ENCODE measurements around the gene STK17A.

GRCh38 chr7:43669286-43670081, 86.6 kb downstream of the STK17A start:
- TF ChIP-seq CTCF (IDR thresholded peaks at IDR 0.05; ENCODE audit: poor library complexity, severe bottlenecking) (no peak), MXI1 (conservative IDR thresholded peaks at IDR 0.05; ENCODE audit: poor library complexity, severe bottlenecking) (no peak), EZH2 (IDR thresholded peaks at IDR 0.05; ENCODE audit: borderline replicate concordance, insufficient read depth, low read length, poor library complexity, severe bottlenecking) (no peak), RAD21 (conservative IDR thresholded peaks at IDR 0.05) (no peak), REST (IDR thresholded peaks at IDR 0.05; ENCODE audit: borderline replicate concordance) (no peak), POLR2AphosphoS5 (IDR thresholded peaks at IDR 0.05) (no peak), TAF1 (IDR thresholded peaks at IDR 0.05; ENCODE audit: low read depth) (no peak), EP300 (conservative IDR thresholded peaks at IDR 0.05; ENCODE audit: poor library complexity, severe bottlenecking) (no peak)
